Mesothelial cell of epicardium (in vitro differentiated cells): ENCODE data around the gene LMO1. TPM values are rescaled to one million over a fixed set of nuclear protein-coding genes. Genes with fewer than 3 reads are reported as not detected.

Source experiments
- DNase-seq, 2 experiments: peaks; one replicate each; pipeline ENCODE4 v3.0.0; 2021; ENCODE audit warnings: low spot score in 2 of 2; ENCODE audit not compliant: unreplicated experiment in 2 of 2
- H3K27ac Mint-ChIP-seq: 2 replicates; pipeline ENCODE4 v1.8.0; 2021; ENCODE audit warnings: mixed read lengths
- H3K27me3 Mint-ChIP-seq: 2 replicates; pipeline ENCODE4 v1.8.0; 2021; ENCODE audit warnings: low read depth, mixed read lengths
- H3K36me3 Mint-ChIP-seq: 2 replicates; pipeline ENCODE4 v1.8.0; 2021; ENCODE audit warnings: mixed read lengths
- H3K4me1 Mint-ChIP-seq: 2 replicates; pipeline ENCODE4 v1.8.0; 2021; ENCODE audit warnings: mixed read lengths
- H3K4me3 Mint-ChIP-seq: 2 replicates; pipeline ENCODE4 v1.8.0; 2021; ENCODE audit warnings: mild to moderate bottlenecking, moderate library complexity, mixed read lengths
- H3K9me3 Mint-ChIP-seq: 2 replicates; pipeline ENCODE4 v1.8.0; 2021; ENCODE audit warnings: mixed read lengths
- CTCF ChIP-seq: fragments of 200-600 bp; sonication (generic); IDR thresholded peaks from one replicate; pipeline ENCODE4 v1.5.0; 2021; ENCODE audit warnings: antibody characterized with exemption; ENCODE audit not compliant: unreplicated experiment
- total RNA-seq: library from RNA; stranded (reverse); gene quantifications from 3 replicates; pipeline ENCODE4 v1.2.1, GENCODE V29; 2021

The LMO1 gene
- total RNA-seq, 1 donor from 2014 or later = 4.1 TPM

GRCh38 chr11:8263109-8263768, 439 bp downstream of the LMO1 start:
- TF ChIP-seq CTCF = no peak
- no peaks in the 10 kb centered on the region for H3K36me3 Mint-ChIP-seq
- H3K9me3 Mint-ChIP-seq = no peaks in the 10 kb centered on the region
- peaks cover 13% of the 10 kb centered on the region for H3K4me1 Mint-ChIP-seq
- H3K27ac Mint-ChIP-seq = no peak overlapping the region
- DNase-seq = peak; percentile 22 to 40
- peaks cover 89% of the 10 kb centered on the region for H3K27me3 Mint-ChIP-seq
- peak overlapping the region; percentile 69 for H3K4me3 Mint-ChIP-seq

- H3K4me1 Mint-ChIP-seq = peaks cover 13% of the 10 kb centered on the region
- H3K9me3 Mint-ChIP-seq = no peaks in the 10 kb centered on the region
- peak overlapping the region; percentile 66 for H3K4me3 Mint-ChIP-seq
- peak; percentile 58 to 80 for DNase-seq
- peaks cover 90% of the 10 kb centered on the region for H3K27me3 Mint-ChIP-seq
- H3K27ac Mint-ChIP-seq = no peak overlapping the region
- no peak for TF ChIP-seq CTCF
- no peaks in the 10 kb centered on the region for H3K36me3 Mint-ChIP-seq
These were observed 1.0 kb downstream of the LMO1 start for GRCh38 chr11:8262552-8263108.

GRCh38 chr11:8261921-8262551, 1.6 kb downstream of the LMO1 start:
- peaks cover 13% of the 10 kb centered on the region for H3K4me1 Mint-ChIP-seq
- peak overlapping the region; percentile 66 for H3K4me3 Mint-ChIP-seq
- H3K9me3 Mint-ChIP-seq = no peaks in the 10 kb centered on the region
- H3K36me3 Mint-ChIP-seq = no peaks in the 10 kb centered on the region
- no peak overlapping the region for H3K27ac Mint-ChIP-seq
- no peak for TF ChIP-seq CTCF
- peaks cover 85% of the 10 kb centered on the region for H3K27me3 Mint-ChIP-seq
- DNase-seq = peak in 1 of 2 experiments; percentile 36

- H3K4me3 Mint-ChIP-seq = no peak overlapping the region
- peaks cover 78% of the 10 kb centered on the region for H3K27me3 Mint-ChIP-seq
- H3K9me3 Mint-ChIP-seq = no peaks in the 10 kb centered on the region
- H3K27ac Mint-ChIP-seq = no peak overlapping the region
- no peak for TF ChIP-seq CTCF
- no peaks in the 10 kb centered on the region for H3K36me3 Mint-ChIP-seq
- DNase-seq = peak; percentile 3 to 25
- H3K4me1 Mint-ChIP-seq = peaks cover 13% of the 10 kb centered on the region
These were observed 2.4 kb downstream of the LMO1 start for GRCh38 chr11:8261291-8261690.

- no peaks in the 10 kb centered on the region for H3K36me3 Mint-ChIP-seq
- peaks cover 13% of the 10 kb centered on the region for H3K4me1 Mint-ChIP-seq
- TF ChIP-seq CTCF = no peak
- DNase-seq = peak; percentile 4 to 21
- H3K27ac Mint-ChIP-seq = no peak overlapping the region
- peaks cover 69% of the 10 kb centered on the region for H3K27me3 Mint-ChIP-seq
- no peak overlapping the region for H3K4me3 Mint-ChIP-seq
- no peaks in the 10 kb centered on the region for H3K9me3 Mint-ChIP-seq
These were observed 3.3 kb downstream of the LMO1 start for GRCh38 chr11:8260202-8260966.
